ENCODE results near the gene NTSR1.

The NTSR1 gene

GRCh38 chr20:62728028-62728780 is 19.6 kb downstream of the NTSR1 start:
- no peak for TF ChIP-seq CTCF (IDR thresholded peaks at IDR 0.05)
- no peak for TF ChIP-seq ZFX (IDR thresholded peaks at IDR 0.05; ENCODE audit: borderline replicate concordance)
- no peak overlapping the region for H3K27ac ChIP-seq

GRCh38 chr20:62728781-62729300 is 20.2 kb downstream of the NTSR1 start:
- no peak for TF ChIP-seq ZFX (IDR thresholded peaks at IDR 0.05; ENCODE audit: borderline replicate concordance)
- no peak for TF ChIP-seq CTCF (IDR thresholded peaks at IDR 0.05)
- no peak overlapping the region for H3K27ac ChIP-seq

- no peak overlapping the region for H3K27ac ChIP-seq
- no peak for TF ChIP-seq CTCF (IDR thresholded peaks at IDR 0.05)
- no peak for TF ChIP-seq ZFX (IDR thresholded peaks at IDR 0.05; ENCODE audit: borderline replicate concordance)
Measured at GRCh38 chr20:62730481-62730880, 21.8 kb downstream of the NTSR1 start.

- no peak for TF ChIP-seq CTCF (IDR thresholded peaks at IDR 0.05)
- TF ChIP-seq ZFX (IDR thresholded peaks at IDR 0.05; ENCODE audit: borderline replicate concordance): no peak
- no peak overlapping the region for H3K27ac ChIP-seq
Measured at GRCh38 chr20:62732031-62732760, 23.6 kb downstream of the NTSR1 start.

GRCh38 chr20:62732842-62733525 is 24.3 kb downstream of the NTSR1 start:
- TF ChIP-seq CTCF (IDR thresholded peaks at IDR 0.05) (no peak), ZFX (IDR thresholded peaks at IDR 0.05; ENCODE audit: borderline replicate concordance) (no peak)
- H3K27ac ChIP-seq: no peak overlapping the region

- no peak overlapping the region for H3K27ac ChIP-seq
- TF ChIP-seq CTCF (IDR thresholded peaks at IDR 0.05) (no peak), ZFX (IDR thresholded peaks at IDR 0.05; ENCODE audit: borderline replicate concordance) (no peak)
Measured at GRCh38 chr20:62733526-62733842, 24.8 kb downstream of the NTSR1 start.
